HG03135 (cell line): Measurements from ENCODE around the gene KIF16B.

Source experiments
- ATAC-seq: cut with Tn5 transposase; IDR thresholded peaks from one replicate; pipeline ENCODE4 v1.9.1; 2021; ENCODE audit warnings: mild to moderate bottlenecking, moderate library complexity; ENCODE audit not compliant: unreplicated experiment

KIF16B gene

GRCh38 chr20:16364320-16364687 is 208.9 kb downstream of the KIF16B start:
- no peak for ATAC-seq

- ATAC-seq = no peak
Observed at GRCh38 chr20:16363506-16364319, 209.5 kb downstream of the KIF16B start.

DNA sequence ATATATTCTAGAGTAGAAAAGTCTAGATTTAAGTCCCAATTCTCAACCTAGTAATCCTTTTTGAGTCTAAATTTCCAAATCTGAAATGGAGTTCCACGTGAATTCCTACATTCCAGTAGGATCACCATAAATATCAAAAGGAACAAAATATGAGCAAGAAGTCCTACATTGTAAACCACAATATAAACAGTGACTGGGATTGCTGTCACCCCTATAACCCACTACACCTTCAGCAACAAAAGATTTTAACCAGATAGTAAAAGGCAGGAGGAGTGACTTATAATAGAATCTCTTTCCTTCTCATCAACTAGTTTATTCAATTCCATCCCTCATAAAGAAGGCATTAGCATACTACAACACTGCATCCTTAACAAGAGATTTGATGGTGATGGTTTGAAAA is 210.6 kb downstream of the KIF16B start:
- ATAC-seq = no peak

GRCh38 chr20:16360668-16361067 is 212.6 kb downstream of the KIF16B start:
- no peak for ATAC-seq

GRCh38 chr20:16353417-16353781 is 219.8 kb downstream of the KIF16B start:
- no peak for ATAC-seq

GRCh38 chr20:16352751-16353416 is 220.4 kb downstream of the KIF16B start:
- no peak for ATAC-seq

- no peak for ATAC-seq
Observed at GRCh38 chr20:16352321-16352720, 220.9 kb downstream of the KIF16B start.

DNA sequence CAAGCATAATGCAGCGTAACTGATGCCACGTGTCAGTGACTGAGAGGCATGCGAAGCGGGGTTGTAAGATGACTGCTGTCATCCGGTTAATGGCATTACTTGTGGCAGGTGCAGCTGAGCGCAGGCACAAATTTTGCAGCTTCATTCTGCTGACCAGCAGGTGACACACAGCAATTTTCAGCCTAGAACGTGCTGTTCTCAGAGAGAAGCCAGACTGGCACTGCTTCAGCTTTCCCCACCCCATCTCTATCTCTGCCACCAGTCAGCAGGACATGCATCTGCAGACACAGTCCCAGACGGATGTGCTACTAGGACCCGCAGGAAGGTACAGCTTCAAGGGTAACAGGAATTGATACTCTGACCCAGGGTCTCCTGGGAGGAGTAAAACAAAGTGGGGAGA is 221.8 kb downstream of the KIF16B start:
- no peak for ATAC-seq

DNA sequence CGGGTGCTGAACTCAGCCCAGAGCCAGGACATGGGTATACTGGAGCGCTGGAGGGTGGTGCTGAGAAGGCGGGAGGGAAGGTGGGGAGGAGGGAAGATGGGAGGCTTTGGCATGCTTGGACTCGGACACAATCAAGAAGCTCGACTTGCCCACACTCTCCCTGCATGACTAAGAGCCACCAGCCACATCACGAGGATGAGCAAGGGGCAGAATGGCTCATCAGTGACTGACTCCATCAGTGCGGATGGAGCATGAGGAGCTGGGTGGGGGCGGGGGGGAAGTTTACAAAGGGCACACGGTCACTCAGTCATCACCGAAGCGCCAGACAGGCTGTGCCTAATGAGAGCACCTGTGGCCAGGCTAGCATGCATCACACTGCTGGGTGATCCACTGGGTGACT is 222.8 kb downstream of the KIF16B start:
- no peak for ATAC-seq

- ATAC-seq = no peak
Observed at GRCh38 chr20:16349523-16350260, 223.6 kb downstream of the KIF16B start.

DNA sequence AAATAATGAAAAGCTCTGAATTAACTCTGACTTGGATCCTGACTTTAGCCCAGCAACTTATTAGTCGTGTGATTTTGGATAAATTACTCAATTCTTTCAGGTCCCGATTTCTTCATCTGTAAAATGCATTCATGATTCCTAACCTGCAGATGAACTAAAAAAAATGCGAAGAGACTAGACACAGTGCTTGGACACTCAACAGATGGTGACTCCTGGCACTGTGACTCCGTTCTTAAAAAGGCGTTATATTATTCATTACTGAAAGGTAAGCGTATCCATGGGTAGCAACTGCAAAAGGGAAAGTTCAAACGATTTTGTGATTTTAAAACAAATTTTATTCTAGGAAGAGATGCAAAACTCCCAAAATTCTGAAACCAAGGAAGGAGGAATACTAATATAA is 226.3 kb downstream of the KIF16B start:
- no peak for ATAC-seq

- no peak for ATAC-seq
Observed at GRCh38 chr20:16337707-16338106, 235.5 kb downstream of the KIF16B start.

GRCh38 chr20:16327606-16328005 is 245.6 kb downstream of the KIF16B start:
- ATAC-seq = no peak

- no peak for ATAC-seq
Observed at GRCh38 chr20:16321291-16321690, 252.0 kb downstream of the KIF16B start.

DNA sequence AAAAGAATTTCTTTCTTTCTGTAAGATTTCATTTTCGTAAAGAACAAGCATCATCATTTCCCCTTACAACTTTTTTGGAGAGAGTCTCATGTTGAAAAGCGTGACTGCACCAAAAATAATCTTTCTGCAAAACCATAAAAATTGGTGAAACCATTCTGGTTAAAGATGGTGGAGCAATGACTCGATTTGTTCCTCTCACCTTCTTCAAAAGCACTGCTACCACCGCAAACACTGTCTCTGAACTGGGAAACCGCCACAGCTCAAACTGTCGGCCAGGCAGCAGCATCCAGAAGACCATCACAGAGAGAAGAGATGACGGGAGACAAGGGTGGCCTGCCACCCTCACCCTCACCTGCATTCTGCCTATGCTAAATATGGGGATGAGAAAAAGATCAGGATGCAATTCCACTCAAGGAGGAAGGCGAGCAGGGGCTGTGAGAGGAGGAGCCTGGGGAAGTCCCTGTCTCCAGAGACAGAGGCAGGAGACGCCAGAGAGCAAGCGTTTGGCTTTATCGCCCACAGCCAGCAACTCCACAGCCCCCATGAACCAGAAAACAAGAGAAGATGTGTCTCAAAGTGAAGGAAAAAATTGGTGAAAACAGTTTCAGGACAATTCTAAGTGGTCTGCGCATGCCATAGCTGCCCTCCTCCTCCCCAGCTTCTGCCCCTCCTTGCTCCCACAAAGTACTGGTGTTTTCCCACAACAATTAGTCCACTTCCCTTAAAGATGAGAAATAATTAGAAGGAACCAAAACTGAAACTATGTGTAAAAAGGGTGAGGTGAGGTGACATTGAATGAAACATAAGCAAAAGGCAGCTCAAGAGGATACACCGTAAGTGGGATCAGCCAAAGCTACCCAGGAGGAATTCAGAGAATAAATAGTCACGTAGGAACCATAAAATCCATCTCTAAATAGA is 255.5 kb downstream of the KIF16B start:
- ATAC-seq = no peak

- ATAC-seq = no peak
Observed at GRCh38 chr20:16316513-16316912, 256.7 kb downstream of the KIF16B start.

- no peak for ATAC-seq
Observed at GRCh38 chr20:16314748-16315159, 258.5 kb downstream of the KIF16B start.

DNA sequence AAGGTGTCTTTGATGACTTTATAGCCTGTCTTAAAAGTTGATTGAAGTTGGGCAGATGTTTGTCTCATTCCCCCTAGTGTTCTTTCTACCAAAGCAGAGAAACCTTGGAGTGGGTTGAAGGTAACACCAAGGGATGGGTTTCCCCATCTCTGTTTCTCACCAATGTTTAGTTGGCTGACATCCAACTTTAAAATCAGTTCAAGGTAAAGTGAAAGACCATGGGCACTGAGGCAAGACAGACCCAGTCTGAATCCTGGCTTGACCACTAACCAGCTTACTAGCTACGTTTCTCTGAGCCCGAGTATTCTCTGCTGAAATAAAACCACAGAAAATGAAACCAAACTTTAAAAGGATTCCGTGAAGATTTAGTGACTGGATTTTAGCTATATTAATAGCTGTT is 258.9 kb downstream of the KIF16B start:
- ATAC-seq = no peak

GRCh38 chr20:16313917-16314316 is 259.3 kb downstream of the KIF16B start:
- ATAC-seq = peak; percentile 48

DNA sequence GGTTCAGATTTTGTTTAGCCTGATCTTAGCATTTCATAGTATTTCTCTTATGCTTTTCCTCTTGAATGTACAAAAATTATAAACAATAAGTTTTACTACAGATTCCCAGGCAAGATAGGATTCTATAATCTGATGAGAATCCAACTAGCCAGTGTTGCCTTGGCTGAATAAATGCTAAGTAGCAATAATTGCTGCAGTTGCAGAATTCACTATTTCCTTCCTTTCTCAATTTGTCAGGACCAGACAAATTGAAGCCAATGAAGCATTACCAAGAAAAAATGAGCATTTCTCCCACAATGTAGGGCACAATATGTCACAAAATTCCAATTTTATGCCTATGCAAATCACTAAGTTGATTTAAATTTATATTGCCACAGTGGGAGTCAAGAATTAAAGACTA is 260.2 kb downstream of the KIF16B start:
- no peak for ATAC-seq

- no peak for ATAC-seq
Observed at GRCh38 chr20:16311756-16312155, 261.5 kb downstream of the KIF16B start.
